SKM-1 treated with dmso at 0.1 percent for 144 hours (cell line): ENCODE results near the gene TDRD5.

Experiments
- DNase-seq: peaks from one replicate; lab custom pipeline; 2025; ENCODE audit not compliant: unreplicated experiment; lab: John Stamatoyannopoulos, UW

TDRD5 gene

GRCh38 chr1:179591592-179592580 is at the start of gene TDRD5:
TSS of gene TDRD5 (plus strand) at chr1:179591832. CDS start at chr1:179592616, 784 bp downstream.
- no peak for DNase-seq

- no peak for DNase-seq
These were observed 46.3 kb upstream of the TDRD5 start for GRCh38 chr1:179545321-179545720.

GRCh38 chr1:179547021-179547535 is 44.6 kb upstream of the TDRD5 start:
- no peak for DNase-seq

GRCh38 chr1:179548666-179549367 is 42.8 kb upstream of the TDRD5 start:
- no peak for DNase-seq

GRCh38 chr1:179549368-179549700 is 42.3 kb upstream of the TDRD5 start:
- DNase-seq = no peak

GRCh38 chr1:179550746-179551682 is 40.6 kb upstream of the TDRD5 start:
- DNase-seq = peak; percentile 10

GRCh38 chr1:179554427-179554826 is 37.2 kb upstream of the TDRD5 start:
- no peak for DNase-seq

- no peak for DNase-seq
These were observed 33.6 kb upstream of the TDRD5 start for GRCh38 chr1:179558078-179558477.

GRCh38 chr1:179575497-179576314 is 15.9 kb upstream of the TDRD5 start, which contains the start of gene NPHS2:
TSS of gene NPHS2 (minus strand) at chr1:179575948. CDS start at chr1:179575864, 84 bp downstream.
- no peak for DNase-seq

- DNase-seq = no peak
These were observed 15.1 kb upstream of the TDRD5 start for GRCh38 chr1:179576509-179576908.

GRCh38 chr1:179583771-179584320 is 7.8 kb upstream of the TDRD5 start:
- DNase-seq = no peak

- DNase-seq = no peak
These were observed 5.4 kb upstream of the TDRD5 start for GRCh38 chr1:179586107-179586823.

GRCh38 chr1:179587336-179587735 is 4.3 kb upstream of the TDRD5 start:
- no peak for DNase-seq

GRCh38 chr1:179588425-179589024 is 3.1 kb upstream of the TDRD5 start:
- DNase-seq = no peak

GRCh38 chr1:179589509-179589908 is 2.1 kb upstream of the TDRD5 start:
- no peak for DNase-seq

GRCh38 chr1:179590671-179591070 is 961 bp upstream of the TDRD5 start:
- DNase-seq = no peak

- no peak for DNase-seq
These were observed 410 bp upstream of the TDRD5 start for GRCh38 chr1:179591253-179591591.

GRCh38 chr1:179598631-179599030 is 7.0 kb downstream of the TDRD5 start:
- DNase-seq = peak; percentile 10
